Neural progenitor cell (in vitro differentiated cells): ENCODE measurements around the gene TMEM108.

Experiments used
- CTCF ChIP-seq: fragments of 200-600 bp; sonication (generic); IDR thresholded peaks from 2 replicates; pipeline ENCODE4 v1.5.1; 2017; ENCODE audit warnings: antibody characterized with exemption, mild to moderate bottlenecking
- EZH2phosphoT487 ChIP-seq: fragments of 200-600 bp; sonication (generic); IDR thresholded peaks from 2 replicates; pipeline ENCODE4 v1.6.1; 2017; ENCODE audit warnings: antibody characterized with exemption

GRCh38 chr3:133404920-133405319 is 366.7 kb downstream of the TMEM108 start:
- TF ChIP-seq CTCF, result no peak
- no peak for TF ChIP-seq EZH2phosphoT487
